NCI-H1048 (cell line): ENCODE results near the gene OFD1.

Experiments
- DNase-seq: peaks from one replicate; lab custom pipeline; 2025; lab: John Stamatoyannopoulos, UW

Gene OFD1

GRCh38 chrX:13754765-13755164 lies 20.2 kb downstream of the OFD1 start:
- DNase-seq, result no peak

- DNase-seq, result no peak
These were observed 20.7 kb downstream of the OFD1 start for GRCh38 chrX:13755254-13755653.

- no peak for DNase-seq
These were observed 21.8 kb downstream of the OFD1 start for GRCh38 chrX:13756381-13756780.

- DNase-seq, result no peak
These were observed 24.7 kb downstream of the OFD1 start for GRCh38 chrX:13759152-13759718.

GRCh38 chrX:13760426-13760825 lies 25.9 kb downstream of the OFD1 start:
- DNase-seq, result no peak

- no peak for DNase-seq
These were observed 27.3 kb downstream of the OFD1 start for GRCh38 chrX:13761606-13762414.

- DNase-seq, result no peak
These were observed 28.9 kb downstream of the OFD1 start for GRCh38 chrX:13763489-13763888.

- no peak for DNase-seq
These were observed 29.7 kb downstream of the OFD1 start for GRCh38 chrX:13764281-13764680.

- no peak for DNase-seq
These were observed 30.2 kb downstream of the OFD1 start for GRCh38 chrX:13764765-13765164.

GRCh38 chrX:13768939-13769338 lies 34.4 kb downstream of the OFD1 start:
- DNase-seq, result no peak

- DNase-seq, result no peak
These were observed 35.5 kb downstream of the OFD1 start for GRCh38 chrX:13770013-13770535.

GRCh38 chrX:13774696-13775095 lies 40.1 kb downstream of the OFD1 start:
- DNase-seq, result no peak

GRCh38 chrX:13775837-13776236 lies 41.3 kb downstream of the OFD1 start:
- DNase-seq, result no peak

- no peak for DNase-seq
These were observed 41.8 kb downstream of the OFD1 start for GRCh38 chrX:13776387-13776786.

GRCh38 chrX:13778916-13779315 lies 44.4 kb downstream of the OFD1 start:
- DNase-seq, result no peak

- DNase-seq, result no peak
These were observed 46.4 kb downstream of the OFD1 start for GRCh38 chrX:13780868-13781427.

GRCh38 chrX:13786048-13786447 lies 51.5 kb downstream of the OFD1 start:
- no peak for DNase-seq

- no peak for DNase-seq
These were observed 55.9 kb downstream of the OFD1 start for GRCh38 chrX:13790206-13791131.

- no peak for DNase-seq
These were observed 56.6 kb downstream of the OFD1 start for GRCh38 chrX:13791145-13791544.

GRCh38 chrX:13791559-13791958 lies 57.0 kb downstream of the OFD1 start:
- DNase-seq, result no peak

- no peak for DNase-seq
These were observed 59.3 kb downstream of the OFD1 start for GRCh38 chrX:13793897-13794296.

- DNase-seq, result no peak
These were observed 59.9 kb downstream of the OFD1 start for GRCh38 chrX:13794417-13794816.
